ENCODE results near the gene PPP1R36.

PPP1R36 gene

GRCh38 chr14:64637735-64638473 is 88.1 kb downstream of the PPP1R36 start:
- no peak for TF ChIP-seq CTCF (IDR thresholded peaks at IDR 0.05; ENCODE audit: control extremely low read depth, extremely low read depth, low read depth, missing control alignments)
- ChIA-PET POLR2A (no interaction called here), CTCF (interaction anchor here (0.7 to 3.7 kb wide), 17 partner anchors 8 to 294 kb away, joined by 3 to 60 read pairs (median 7); no protein-coding TSS in a partner anchor)
- DNase-seq (ENCODE audit: extremely low spot score), result no peak

- ChIA-PET POLR2A (no interaction called here), CTCF (interaction anchor here (2.0 to 3.7 kb wide), 2 partner anchors 9 to 295 kb away, joined by 5 to 60 read pairs; no protein-coding TSS in a partner anchor)
- no peak for TF ChIP-seq CTCF (IDR thresholded peaks at IDR 0.05; ENCODE audit: control extremely low read depth, extremely low read depth, low read depth, missing control alignments)
- DNase-seq (ENCODE audit: extremely low spot score), result no peak
Observed at GRCh38 chr14:64638625-64639024, 88.9 kb downstream of the PPP1R36 start.

Data from GM10248 (cell line).